C1 segment of cervical spinal cord (tissue), 14 donors: ENCODE results near the gene DLX1.

Source experiments
- DNase-seq, 14 donors: peaks; one replicate each; lab custom pipeline; 2025; lab: John Stamatoyannopoulos, UW

The DLX1 gene

GRCh38 chr2:172086241-172087206, 1.2 kb downstream of the DLX1 start:
- no peak for DNase-seq

DNA sequence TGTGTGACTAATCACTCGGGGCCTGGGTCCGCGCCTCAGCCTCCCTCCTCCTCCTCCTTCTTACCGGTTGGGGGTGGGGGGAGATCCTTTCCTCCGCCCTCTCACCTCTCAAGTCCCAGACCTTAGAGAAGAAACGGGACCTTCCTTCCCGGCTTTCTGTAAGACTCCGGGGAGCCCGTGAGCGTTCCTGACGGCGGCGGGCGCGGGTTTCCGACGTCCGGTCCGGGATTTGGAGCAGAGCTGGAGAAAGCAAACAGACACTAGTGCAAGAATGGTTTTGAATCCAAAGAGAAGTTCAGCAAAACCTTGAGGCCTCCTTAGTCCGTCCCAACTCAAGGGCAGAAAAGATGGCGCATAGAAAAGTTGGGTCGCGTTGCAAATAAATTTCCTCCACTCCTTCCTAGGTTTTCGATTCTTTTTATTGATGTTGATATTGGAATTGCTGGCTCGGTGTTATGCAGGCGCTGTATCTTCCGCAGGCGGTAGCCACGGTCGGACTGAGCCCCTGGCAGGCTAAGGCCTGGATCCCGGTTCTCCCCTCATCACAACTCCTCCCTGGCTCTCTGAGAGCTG, 2.0 kb downstream of the DLX1 start:
- DNase-seq, result no peak

DNA sequence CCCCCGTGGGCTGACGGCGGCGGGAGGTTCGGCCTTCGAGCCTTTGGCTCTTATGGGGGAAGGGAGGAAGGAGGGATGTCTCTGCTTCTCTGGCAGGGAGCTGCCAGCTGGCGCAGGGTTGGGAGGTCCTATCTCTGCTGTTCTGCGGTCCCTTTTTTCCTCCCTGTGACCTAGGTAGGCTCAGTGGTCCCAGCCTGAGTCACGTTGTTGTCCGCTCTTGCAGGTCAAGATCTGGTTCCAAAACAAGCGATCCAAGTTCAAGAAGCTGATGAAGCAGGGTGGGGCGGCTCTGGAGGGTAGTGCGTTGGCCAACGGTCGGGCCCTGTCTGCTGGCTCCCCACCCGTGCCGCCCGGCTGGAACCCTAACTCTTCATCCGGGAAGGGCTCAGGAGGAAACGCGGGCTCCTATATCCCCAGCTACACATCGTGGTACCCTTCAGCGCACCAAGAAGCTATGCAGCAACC, 2.5 kb downstream of the DLX1 start:
- no peak for DNase-seq

DNA sequence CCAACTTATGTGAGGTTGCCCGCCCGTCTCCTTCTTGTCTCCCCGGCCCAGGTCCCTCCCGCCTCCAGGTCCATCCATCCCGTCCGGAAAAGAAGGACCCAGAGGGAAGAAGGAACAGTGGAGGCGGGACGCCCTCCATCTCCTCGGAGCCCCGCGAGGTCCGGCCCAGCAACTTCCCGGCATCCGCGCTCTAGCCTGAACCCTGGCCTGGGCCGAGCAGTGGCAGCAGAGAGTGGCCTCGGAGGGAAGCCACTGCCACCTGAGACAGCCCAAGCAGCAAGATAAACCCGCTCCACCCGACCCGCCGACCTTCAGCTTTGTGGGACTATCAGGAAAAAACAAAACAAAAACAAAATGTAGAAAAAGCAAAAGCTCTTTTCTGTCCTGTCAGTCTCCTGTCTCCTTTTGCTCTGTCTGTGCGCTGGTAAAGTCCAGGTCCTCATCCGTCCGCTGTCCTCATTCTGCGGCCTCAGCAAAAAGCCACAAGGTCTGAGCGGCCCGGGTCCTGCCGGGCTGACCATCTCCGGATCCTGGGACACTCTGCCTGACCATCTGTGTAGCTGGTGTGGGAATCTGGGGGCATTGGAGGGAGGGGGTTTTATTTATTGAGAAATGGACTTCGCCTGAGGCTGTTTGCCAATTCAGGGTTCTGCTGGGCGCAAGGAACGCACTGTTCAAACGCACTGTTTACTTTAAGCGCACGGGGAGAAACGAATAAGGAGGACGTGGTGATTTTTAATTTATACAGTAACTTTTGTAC, 3.1 kb downstream of the DLX1 start:
- DNase-seq, result no peak

GRCh38 chr2:172089005-172089504, 3.7 kb downstream of the DLX1 start:
- DNase-seq, result no peak

GRCh38 chr2:172089633-172090032, 4.3 kb downstream of the DLX1 start:
- no peak for DNase-seq

DNA sequence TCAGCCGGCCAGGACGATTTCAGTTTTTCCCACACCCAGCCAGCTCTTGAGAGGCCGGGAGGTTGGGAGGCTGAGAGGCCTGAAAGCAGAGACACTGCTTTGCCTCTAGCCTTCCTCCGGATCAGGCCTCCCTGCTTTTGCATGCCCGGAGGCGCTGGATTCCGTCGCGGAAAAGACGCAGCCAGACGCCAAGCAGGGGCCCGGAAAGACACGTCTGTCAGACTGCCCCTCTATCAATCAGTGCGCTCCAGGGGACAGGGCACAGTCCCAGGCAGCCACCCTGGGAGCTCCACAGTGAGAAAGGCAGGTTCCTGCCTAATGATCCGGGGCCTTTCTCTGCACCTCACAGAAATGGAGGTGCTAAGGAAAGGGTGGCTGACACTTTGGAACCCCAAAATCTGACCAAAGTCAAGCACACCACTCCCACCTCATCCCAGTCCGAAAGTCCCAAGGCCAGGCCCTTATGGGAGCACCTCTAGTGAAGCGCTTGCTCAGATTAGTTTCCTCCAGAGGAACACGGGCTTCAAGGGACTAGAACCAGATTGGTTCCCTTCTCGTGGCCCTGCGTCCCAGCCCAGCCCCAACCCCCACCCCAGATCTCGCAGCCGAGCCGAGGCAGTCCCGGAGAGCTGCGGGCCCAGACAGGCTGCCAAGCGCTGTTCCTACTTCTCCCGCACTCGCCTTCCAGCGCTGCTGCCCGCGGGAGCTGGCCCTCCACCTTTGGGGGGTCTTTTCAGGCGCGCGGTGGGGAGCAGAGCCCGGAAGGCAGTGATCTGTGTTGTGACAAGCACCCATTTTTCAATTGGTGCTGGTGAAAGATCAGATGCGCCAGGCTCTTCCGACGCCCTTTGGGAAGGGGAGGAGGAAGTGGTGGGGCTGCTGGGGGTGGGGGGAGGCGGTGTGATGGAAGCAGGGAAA, 5.0 kb downstream of the DLX1 start:
- no peak for DNase-seq

DNA sequence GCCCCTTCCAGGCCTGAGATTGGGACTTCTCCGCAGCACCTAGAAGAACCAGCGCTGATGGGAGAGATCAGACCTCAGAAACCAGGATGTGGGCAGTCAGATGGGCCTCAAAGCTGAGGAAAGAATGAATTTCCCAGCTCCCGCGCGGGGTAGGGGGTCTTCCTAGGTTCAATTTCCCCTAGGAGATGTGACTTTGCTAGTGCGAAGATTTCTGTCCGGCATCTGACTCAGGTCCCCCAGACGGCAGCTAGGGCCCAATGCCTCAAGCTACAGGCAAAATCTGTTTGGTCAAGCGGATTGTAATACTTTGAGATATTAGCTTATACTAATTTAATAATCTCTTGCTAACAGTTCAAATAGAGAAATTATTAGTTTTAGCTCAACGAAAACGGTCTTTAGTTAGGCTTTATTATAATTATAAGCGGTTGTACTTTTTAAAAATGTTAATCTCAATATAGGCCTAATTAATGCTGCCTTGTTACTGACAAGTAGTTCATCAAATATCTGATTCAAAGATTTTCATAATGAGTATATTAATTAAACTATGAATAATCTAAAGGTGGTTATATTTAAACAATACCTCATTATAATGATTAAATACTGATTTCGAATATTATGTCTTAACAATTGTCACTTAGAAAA, 5.8 kb downstream of the DLX1 start:
- no peak for DNase-seq

DNA sequence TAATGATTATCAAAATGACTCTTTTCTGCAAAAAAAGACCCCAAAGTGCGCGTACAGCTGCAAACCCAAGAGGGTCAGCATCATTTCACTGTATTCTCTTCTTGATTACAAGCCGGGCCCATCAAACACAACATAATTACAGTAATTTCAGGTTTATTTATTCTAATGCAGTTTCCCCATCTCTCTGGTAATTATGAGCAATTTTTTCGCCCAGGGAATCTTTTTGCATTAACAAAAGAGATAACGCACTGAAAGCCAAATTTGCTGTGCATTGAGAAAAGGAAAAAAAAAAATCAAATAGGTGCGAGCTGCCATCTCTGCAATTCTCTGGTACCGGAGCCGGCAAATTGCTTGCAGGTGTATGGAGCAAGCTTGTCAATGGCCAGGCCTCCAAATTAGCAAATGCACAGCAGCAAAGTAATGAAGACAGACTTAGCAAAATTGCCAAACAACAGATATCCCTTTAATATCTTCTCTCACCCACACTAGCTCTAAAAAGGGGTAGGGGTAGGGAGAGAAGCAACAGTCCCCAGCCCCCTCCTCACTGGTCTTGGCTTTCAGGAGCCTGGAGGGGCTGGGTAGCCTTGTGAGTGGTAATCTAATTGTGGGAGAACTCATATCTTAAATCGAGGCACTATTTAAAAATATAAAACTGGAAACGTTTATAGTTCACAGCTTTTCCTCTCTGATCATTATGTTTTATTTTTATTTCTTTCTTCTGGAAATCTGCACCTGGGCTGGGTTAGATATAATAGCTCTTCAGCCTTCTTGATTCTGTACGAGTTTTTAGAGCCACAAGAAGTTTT, 6.7 kb downstream of the DLX1 start:
- DNase-seq, result no peak

- DNase-seq, result no peak
Measured at GRCh38 chr2:172092716-172093415, 7.6 kb downstream of the DLX1 start.

- no peak for DNase-seq
Measured at GRCh38 chr2:172093416-172094293, 8.3 kb downstream of the DLX1 start.

DNA sequence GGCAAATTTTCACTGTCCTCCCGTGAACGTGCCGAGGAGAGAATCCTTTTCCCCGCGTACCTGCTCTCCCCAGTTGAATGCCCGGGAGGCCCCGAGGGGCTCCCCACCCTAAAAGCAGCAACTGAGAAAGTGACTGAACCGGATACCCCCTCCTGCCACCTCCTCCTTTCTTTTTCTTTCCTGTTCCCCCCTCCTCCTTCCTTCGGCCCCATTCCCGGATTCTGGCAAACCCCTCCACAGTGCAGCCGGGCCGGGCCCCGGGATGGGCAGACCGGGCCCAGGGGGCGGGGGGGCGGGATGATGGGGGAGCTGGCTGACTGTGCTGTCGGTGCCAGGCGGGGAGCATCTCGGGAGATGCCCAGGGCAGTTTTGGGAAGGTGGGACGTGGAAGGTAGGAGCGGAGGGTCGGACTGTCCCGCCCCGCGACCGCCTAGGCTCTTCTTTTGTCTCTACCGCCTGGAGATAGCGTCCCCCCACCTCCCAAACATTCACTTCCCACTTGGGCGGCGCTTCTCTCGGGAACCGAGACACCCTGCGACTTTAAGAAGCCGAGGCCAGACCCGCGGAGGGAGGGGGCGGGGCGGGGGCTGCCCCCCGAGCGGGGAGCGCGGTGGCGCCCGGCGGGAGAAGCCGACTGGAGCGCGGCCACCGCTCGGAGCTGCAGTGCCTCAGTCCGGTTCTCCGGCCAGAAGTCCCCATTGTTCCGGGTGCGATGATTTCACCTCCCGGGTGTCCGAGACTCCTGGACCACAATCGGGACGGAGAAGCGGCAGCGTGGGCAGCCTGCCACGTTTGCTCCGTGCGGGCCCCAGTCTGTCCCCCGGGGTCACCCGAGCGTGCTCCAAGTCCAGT, 9.2 kb downstream of the DLX1 start:
- no peak for DNase-seq

DNA sequence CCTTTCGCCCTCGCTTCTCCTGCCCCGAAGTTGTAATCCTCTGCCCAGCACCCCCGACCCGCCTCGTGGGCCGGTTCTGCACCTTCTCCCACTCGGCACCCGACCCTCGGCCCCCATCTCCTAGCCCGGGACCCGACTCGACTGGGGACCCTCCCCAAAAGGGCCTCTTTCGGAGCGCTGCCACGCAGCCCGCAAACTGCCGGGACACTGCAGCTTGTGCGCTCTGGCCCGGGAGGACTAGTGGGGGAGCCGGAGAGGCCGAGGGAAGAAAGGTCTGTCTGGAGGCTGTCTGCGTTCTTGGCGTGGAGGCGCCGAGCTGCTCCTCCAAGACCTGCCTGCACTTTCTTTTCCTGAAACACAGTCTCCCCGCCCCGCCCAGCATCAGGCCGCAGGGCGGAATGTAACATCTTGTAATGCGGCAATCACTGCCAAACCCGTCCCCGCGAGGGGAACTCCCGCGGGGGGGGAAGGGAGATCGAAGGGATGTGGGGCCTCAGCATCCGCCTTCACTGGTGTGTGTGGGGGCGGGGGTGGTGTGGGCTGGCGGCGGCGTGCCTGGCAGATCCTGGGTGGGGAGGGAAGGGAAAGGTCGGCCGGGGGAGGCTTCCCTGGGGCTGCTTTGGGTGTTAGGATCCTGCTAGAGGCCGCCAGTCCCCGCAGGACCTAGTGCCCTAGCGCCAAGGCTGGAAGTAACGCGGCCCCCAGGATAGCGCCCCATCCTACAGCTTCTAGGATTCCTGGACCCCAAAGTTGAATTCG, 10.0 kb downstream of the DLX1 start:
- DNase-seq, result no peak

DNA sequence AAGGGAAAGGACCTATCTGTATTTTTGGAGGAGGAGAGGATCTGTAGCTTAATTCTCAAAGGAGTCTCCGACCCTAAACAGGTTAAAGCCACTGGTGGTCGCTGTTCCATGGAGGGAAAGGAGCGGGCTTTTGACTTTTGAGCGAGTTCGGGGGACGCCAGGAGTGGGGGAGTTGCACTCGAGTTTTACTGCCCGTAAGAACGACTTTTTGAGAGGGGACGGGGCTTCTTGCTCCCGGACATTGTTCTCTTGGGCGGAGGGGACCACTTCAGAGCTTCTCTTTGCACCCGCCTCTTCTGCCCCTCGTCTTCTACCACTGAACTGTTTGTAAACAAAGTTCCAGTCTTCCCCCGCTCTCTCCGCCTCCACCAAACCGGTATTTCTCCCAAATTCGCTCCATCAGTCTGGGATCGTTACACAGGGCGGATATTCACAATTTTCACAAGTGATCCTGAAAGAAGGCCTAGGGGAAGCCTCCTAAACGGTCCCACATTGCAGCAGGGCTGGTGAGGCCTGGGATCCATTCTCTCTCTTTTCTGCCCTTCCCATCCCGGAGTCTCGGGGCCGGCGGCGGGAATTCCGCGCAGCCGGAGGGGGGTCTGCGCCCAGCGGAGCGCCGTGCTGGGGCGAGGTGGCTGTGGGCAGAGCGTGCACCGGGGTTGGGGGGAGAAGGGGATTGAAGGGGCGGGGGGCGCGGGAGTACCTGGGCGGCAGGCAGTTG, 10.8 kb downstream of the DLX1 start:
- no peak for DNase-seq
